Type B pancreatic cell (in vitro differentiated cells): ENCODE data around the gene SND1. TPM values are rescaled to one million over a fixed set of nuclear protein-coding genes. Genes with fewer than 3 reads are reported as not detected.
A peak's percentile ranks its signal among the peaks of the same experiment; 100 is the strongest.

ENCODE experiments used
- DNase-seq: peaks from one replicate; pipeline ENCODE4 v3.0.0; 2021; ENCODE audit warnings: mixed read lengths; ENCODE audit not compliant: unreplicated experiment; ENCODE audit errors: extremely low spot score
- H3K27ac Mint-ChIP-seq: 2 replicates; pipeline ENCODE4 v1.8.0; 2021; ENCODE audit warnings: mild to moderate bottlenecking, mixed read lengths
- H3K27me3 Mint-ChIP-seq: 2 replicates; pipeline ENCODE4 v1.8.0; 2021; ENCODE audit warnings: mixed read lengths
- H3K36me3 Mint-ChIP-seq: 2 replicates; pipeline ENCODE4 v1.8.0; 2021; ENCODE audit warnings: mixed read lengths
- H3K4me1 Mint-ChIP-seq: one replicate; pipeline ENCODE4 v1.8.0; 2021; ENCODE audit warnings: mixed read lengths; ENCODE audit not compliant: unreplicated experiment
- H3K4me3 Mint-ChIP-seq: 2 replicates; pipeline ENCODE4 v1.8.0; 2021; ENCODE audit warnings: mild to moderate bottlenecking, mixed read lengths
- H3K9me3 Mint-ChIP-seq: 2 replicates; pipeline ENCODE4 v1.8.0; 2021; ENCODE audit warnings: mixed read lengths
- total RNA-seq: library from RNA; stranded (reverse); gene quantifications from 2 replicates; pipeline ENCODE4 v1.2.1, GENCODE V29; 2021; ENCODE audit warnings: low replicate concordance
- TF ChIP-seq, protein P1 (sequence below): fragments of 200-600 bp; sonication (generic); conservative IDR thresholded peaks from 2 replicates; pipeline ENCODE4 v1.5.0; 2021; ENCODE audit warnings: antibody characterized with exemption, mild to moderate bottlenecking

Gene SND1
- total RNA-seq, 1 donor from 2014 or later, result 199 TPM

DNA sequence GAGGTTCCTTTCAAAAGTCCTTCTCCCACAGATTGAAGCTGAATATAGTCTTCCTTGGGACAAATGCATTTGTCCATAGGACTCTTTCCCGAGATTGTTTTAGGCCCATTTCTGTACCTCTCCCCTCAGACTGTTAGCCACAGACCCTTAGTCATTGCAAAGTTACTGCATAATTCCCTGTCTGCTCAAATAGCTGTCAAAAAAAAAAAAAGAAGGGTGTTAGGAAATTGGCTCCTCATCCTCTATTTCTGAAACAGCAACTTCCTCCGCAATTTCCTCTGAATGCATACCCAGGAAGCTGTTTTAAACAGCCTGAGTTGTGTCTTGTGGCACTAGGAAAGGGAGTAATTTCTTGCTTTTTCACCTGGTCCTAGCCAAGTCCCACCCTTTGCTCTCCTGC is 373.8 kb downstream of the SND1 start:
- TF ChIP-seq, protein P1, sequence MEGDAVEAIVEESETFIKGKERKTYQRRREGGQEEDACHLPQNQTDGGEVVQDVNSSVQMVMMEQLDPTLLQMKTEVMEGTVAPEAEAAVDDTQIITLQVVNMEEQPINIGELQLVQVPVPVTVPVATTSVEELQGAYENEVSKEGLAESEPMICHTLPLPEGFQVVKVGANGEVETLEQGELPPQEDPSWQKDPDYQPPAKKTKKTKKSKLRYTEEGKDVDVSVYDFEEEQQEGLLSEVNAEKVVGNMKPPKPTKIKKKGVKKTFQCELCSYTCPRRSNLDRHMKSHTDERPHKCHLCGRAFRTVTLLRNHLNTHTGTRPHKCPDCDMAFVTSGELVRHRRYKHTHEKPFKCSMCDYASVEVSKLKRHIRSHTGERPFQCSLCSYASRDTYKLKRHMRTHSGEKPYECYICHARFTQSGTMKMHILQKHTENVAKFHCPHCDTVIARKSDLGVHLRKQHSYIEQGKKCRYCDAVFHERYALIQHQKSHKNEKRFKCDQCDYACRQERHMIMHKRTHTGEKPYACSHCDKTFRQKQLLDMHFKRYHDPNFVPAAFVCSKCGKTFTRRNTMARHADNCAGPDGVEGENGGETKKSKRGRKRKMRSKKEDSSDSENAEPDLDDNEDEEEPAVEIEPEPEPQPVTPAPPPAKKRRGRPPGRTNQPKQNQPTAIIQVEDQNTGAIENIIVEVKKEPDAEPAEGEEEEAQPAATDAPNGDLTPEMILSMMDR, result no peak
- Mint-ChIP-seq H3K9me3 (no peaks in the 10 kb centered on the region), H3K4me1 (peaks cover 50% of the 10 kb centered on the region), H3K27me3 (peaks cover 15% of the 10 kb centered on the region), H3K4me3 (peak overlapping the region; percentile 39), H3K36me3 (peaks cover 26% of the 10 kb centered on the region), H3K27ac (no peak overlapping the region)
- no peak for DNase-seq

GRCh38 chr7:128026551-128026950 is 374.6 kb downstream of the SND1 start:
- Mint-ChIP-seq H3K27ac (no peak overlapping the region), H3K27me3 (peaks cover 15% of the 10 kb centered on the region), H3K4me1 (peaks cover 43% of the 10 kb centered on the region), H3K4me3 (peak overlapping the region; percentile 39), H3K36me3 (peaks cover 19% of the 10 kb centered on the region), H3K9me3 (no peaks in the 10 kb centered on the region)
- no peak for DNase-seq
- TF ChIP-seq, protein P1, result no peak

- H3K9me3 Mint-ChIP-seq, result no peaks in the 10 kb centered on the region
- H3K4me3 Mint-ChIP-seq, result peak overlapping the region; percentile 77
- peaks cover 14% of the 10 kb centered on the region for H3K36me3 Mint-ChIP-seq
- TF ChIP-seq, protein P1, result no peak
- peak overlapping the region; percentile 37 for H3K27ac Mint-ChIP-seq
- H3K4me1 Mint-ChIP-seq, result peaks cover 36% of the 10 kb centered on the region
- no peak for DNase-seq
- peaks cover 19% of the 10 kb centered on the region for H3K27me3 Mint-ChIP-seq
Measured at GRCh38 chr7:128027485-128027980, 375.5 kb downstream of the SND1 start.

DNA sequence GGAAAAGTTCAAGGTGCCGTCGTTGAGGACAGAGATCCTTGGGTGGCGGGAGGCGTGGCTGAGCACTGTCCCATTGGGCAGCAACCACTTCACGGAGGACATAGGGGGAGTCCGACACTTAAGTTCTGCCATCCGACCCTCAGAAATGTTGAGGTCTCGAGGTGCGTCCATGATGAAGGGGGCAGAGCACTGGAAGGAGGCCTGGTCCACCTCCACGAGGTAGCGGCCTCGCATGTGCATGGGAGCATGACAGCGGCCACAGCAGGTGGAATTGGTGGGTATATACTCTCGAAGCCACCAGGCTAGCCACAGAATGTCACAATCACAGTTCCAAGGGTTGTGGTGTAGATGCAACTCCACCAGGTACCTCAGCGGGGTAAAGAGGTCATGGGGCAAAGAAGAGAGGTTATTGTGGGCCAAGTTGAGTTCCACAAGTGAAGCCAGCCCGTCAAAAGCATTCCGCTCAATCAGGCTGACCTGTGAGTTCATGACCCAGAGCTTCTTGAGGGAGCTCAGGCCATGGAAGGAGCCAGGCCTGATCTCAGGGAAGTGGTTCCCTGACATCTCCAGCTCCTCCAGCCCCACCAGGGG is 377.5 kb downstream of the SND1 start:
- peak overlapping the region; percentile 87 for H3K4me3 Mint-ChIP-seq
- peaks cover 32% of the 10 kb centered on the region for H3K27me3 Mint-ChIP-seq
- H3K4me1 Mint-ChIP-seq, result peaks cover 25% of the 10 kb centered on the region
- H3K36me3 Mint-ChIP-seq, result peaks cover 14% of the 10 kb centered on the region
- H3K27ac Mint-ChIP-seq, result peak overlapping the region; percentile 31
- H3K9me3 Mint-ChIP-seq, result no peaks in the 10 kb centered on the region
- no peak for DNase-seq
- TF ChIP-seq, protein P1, result no peak

GRCh38 chr7:128030263-128030653 is 378.3 kb downstream of the SND1 start:
- TF ChIP-seq, protein P1, result no peak
- H3K4me3 Mint-ChIP-seq, result peak overlapping the region; percentile 87
- no peak for DNase-seq
- peak overlapping the region; percentile 79 for H3K27ac Mint-ChIP-seq
- H3K27me3 Mint-ChIP-seq, result peaks cover 32% of the 10 kb centered on the region
- peaks cover 14% of the 10 kb centered on the region for H3K36me3 Mint-ChIP-seq
- no peaks in the 10 kb centered on the region for H3K9me3 Mint-ChIP-seq
- H3K4me1 Mint-ChIP-seq, result peaks cover 25% of the 10 kb centered on the region
